ENCODE results near the gene IL1A. TPM values are rescaled to one million over a fixed set of nuclear protein-coding genes. Genes with fewer than 3 reads are reported as not detected.

IL1A gene
- total and polyA plus RNA-seq, 2 experiments from 2014 or later = not detected

- TF ChIP-seq, protein P1, sequence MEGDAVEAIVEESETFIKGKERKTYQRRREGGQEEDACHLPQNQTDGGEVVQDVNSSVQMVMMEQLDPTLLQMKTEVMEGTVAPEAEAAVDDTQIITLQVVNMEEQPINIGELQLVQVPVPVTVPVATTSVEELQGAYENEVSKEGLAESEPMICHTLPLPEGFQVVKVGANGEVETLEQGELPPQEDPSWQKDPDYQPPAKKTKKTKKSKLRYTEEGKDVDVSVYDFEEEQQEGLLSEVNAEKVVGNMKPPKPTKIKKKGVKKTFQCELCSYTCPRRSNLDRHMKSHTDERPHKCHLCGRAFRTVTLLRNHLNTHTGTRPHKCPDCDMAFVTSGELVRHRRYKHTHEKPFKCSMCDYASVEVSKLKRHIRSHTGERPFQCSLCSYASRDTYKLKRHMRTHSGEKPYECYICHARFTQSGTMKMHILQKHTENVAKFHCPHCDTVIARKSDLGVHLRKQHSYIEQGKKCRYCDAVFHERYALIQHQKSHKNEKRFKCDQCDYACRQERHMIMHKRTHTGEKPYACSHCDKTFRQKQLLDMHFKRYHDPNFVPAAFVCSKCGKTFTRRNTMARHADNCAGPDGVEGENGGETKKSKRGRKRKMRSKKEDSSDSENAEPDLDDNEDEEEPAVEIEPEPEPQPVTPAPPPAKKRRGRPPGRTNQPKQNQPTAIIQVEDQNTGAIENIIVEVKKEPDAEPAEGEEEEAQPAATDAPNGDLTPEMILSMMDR (IDR thresholded peaks at IDR 0.05; ENCODE audit: low read depth, low read length) = no peak
- Histone ChIP-seq H3K27me3 (no peaks in the 10 kb centered on the region), H3K9me3 (ENCODE audit: low read depth) (no peaks in the 10 kb centered on the region), H3K27ac (no peak overlapping the region), H3K36me3 (no peaks in the 10 kb centered on the region), H3K4me1 (ENCODE audit: low read depth) (no peaks in the 10 kb centered on the region), H3K4me3 (no peak overlapping the region)
- peak in 1 of 2 donors; percentile 33 for DNase-seq (ENCODE audit: low read depth in 1 of 2, low spot score in 1 of 2)
Measured at GRCh38 chr2:112793449-112793978, 9.2 kb upstream of the IL1A start.

- no peaks in the 10 kb centered on the region for H3K36me3 ChIP-seq
- TF ChIP-seq, protein P1 (IDR thresholded peaks at IDR 0.05; ENCODE audit: low read depth, low read length) = no peak
- no peak for DNase-seq (ENCODE audit: low read depth in 1 of 2, low spot score in 1 of 2)
- no peaks in the 10 kb centered on the region for H3K27me3 ChIP-seq
- H3K4me3 ChIP-seq = no peak overlapping the region
- H3K9me3 ChIP-seq (ENCODE audit: low read depth) = no peaks in the 10 kb centered on the region
- H3K27ac ChIP-seq = no peak overlapping the region
- no peaks in the 10 kb centered on the region for H3K4me1 ChIP-seq (ENCODE audit: low read depth)
Measured at GRCh38 chr2:112792419-112792818, 8.1 kb upstream of the IL1A start.

DNA sequence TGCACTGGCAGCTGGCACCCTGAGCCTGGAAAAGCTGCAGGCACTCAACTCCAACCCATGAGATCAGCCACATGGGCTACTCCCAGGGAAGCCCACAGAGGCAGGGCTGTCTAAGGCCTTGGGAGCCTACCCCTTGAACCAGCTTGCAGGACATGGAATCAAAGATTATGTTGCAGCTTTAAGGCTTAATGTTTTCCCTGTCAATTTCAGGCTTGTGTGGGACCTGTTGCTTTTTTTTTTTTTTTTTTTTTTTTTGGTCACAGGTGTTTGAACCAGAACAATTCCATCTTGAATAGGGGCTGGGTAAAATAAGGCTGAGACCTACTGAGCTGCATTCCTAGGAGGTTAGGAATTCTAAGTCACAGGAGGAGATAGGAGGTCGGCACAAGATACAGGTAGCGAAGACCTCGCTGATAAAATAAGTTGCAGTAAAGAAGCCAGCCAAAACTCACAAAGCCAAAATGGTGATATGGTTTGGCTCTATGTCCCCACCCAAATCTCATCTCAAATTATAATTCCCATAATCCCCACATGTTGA, 7.5 kb upstream of the IL1A start:
- no peak for DNase-seq (ENCODE audit: low read depth in 1 of 2, low spot score in 1 of 2)
- H3K27ac ChIP-seq = no peak overlapping the region
- no peaks in the 10 kb centered on the region for H3K27me3 ChIP-seq
- no peaks in the 10 kb centered on the region for H3K4me1 ChIP-seq (ENCODE audit: low read depth)
- no peak overlapping the region for H3K4me3 ChIP-seq
- TF ChIP-seq, protein P1 (IDR thresholded peaks at IDR 0.05; ENCODE audit: low read depth, low read length) = no peak
- no peaks in the 10 kb centered on the region for H3K9me3 ChIP-seq (ENCODE audit: low read depth)
- H3K36me3 ChIP-seq = no peaks in the 10 kb centered on the region

DNA sequence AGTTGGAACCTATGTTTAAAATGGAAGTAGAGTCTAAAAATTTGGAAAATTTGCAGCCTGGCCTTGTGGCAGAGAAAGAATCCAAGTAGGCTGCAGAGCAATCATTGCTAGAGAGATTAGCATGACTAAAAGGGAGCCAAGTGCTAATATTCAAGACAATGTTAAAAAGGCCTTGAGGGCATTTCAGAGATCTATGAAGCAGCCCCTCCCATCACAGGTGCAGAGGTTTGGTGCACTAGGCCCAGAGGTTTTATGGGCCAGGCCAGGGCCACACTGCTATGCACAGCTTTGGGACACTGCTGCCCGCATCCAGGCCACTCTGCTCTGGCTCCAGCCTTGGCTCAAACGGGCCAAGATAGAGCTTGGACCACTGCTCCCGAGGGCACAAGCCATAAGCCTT, 6.7 kb upstream of the IL1A start:
- Histone ChIP-seq H3K36me3 (no peaks in the 10 kb centered on the region), H3K27ac (no peak overlapping the region), H3K9me3 (ENCODE audit: low read depth) (no peaks in the 10 kb centered on the region), H3K27me3 (no peaks in the 10 kb centered on the region), H3K4me3 (no peak overlapping the region), H3K4me1 (ENCODE audit: low read depth) (no peaks in the 10 kb centered on the region)
- TF ChIP-seq, protein P1 (IDR thresholded peaks at IDR 0.05; ENCODE audit: low read depth, low read length) = no peak
- no peak for DNase-seq (ENCODE audit: low read depth in 1 of 2, low spot score in 1 of 2)

- DNase-seq (ENCODE audit: low read depth in 1 of 2, low spot score in 1 of 2) = no peak
- H3K27me3 ChIP-seq = no peaks in the 10 kb centered on the region
- H3K9me3 ChIP-seq (ENCODE audit: low read depth) = no peaks in the 10 kb centered on the region
- no peaks in the 10 kb centered on the region for H3K4me1 ChIP-seq (ENCODE audit: low read depth)
- TF ChIP-seq, protein P1 (IDR thresholded peaks at IDR 0.05; ENCODE audit: low read depth, low read length) = no peak
- H3K36me3 ChIP-seq = no peaks in the 10 kb centered on the region
- no peak overlapping the region for H3K27ac ChIP-seq
- H3K4me3 ChIP-seq = no peak overlapping the region
Measured at GRCh38 chr2:112790305-112790704, 6.0 kb upstream of the IL1A start.

Data from cardiac muscle cell (in vitro differentiated cells and primary cell).